D721Med (cell line): Measurements from ENCODE around the gene STYXL1.

Source experiments
- DNase-seq: peaks from one replicate; pipeline ENCODE4 v3.0.0; 2011; ENCODE audit warnings: low spot score; ENCODE audit not compliant: insufficient read length
- FAIRE-seq: peaks from 2 replicates; lab custom pipeline; 2011; peaks lifted over from hg19 to GRCh38; lab: Jason Lieb, UNC
- TF ChIP-seq, protein P1 (sequence below): IDR thresholded peaks from 2 replicates; pipeline ENCODE4 v1.5.1; 2012; ENCODE audit warnings: mild to moderate bottlenecking, control low read depth; ENCODE audit not compliant: insufficient read depth; ENCODE audit errors: missing control alignments

The STYXL1 gene

DNA sequence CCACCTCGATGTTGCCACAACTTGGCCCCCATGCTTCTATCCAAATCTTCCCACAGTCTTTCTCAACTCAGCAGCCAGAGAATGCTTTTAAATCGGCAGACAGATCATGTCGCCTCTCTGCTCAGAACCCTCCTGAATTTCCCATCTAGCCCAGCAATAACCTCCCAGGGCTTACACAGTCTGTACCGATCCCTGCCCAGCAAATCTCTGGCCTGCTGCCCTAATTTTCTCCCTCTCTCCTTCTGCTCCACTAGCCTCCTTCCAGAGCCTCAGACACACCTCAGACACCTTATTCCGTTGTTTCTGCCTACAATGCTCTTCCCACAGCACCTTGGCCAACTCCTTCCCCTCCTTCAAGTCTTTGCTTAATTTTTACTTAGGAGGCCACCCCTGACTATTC, 32.4 kb upstream of the STYXL1 start:
- TF ChIP-seq, protein P1, sequence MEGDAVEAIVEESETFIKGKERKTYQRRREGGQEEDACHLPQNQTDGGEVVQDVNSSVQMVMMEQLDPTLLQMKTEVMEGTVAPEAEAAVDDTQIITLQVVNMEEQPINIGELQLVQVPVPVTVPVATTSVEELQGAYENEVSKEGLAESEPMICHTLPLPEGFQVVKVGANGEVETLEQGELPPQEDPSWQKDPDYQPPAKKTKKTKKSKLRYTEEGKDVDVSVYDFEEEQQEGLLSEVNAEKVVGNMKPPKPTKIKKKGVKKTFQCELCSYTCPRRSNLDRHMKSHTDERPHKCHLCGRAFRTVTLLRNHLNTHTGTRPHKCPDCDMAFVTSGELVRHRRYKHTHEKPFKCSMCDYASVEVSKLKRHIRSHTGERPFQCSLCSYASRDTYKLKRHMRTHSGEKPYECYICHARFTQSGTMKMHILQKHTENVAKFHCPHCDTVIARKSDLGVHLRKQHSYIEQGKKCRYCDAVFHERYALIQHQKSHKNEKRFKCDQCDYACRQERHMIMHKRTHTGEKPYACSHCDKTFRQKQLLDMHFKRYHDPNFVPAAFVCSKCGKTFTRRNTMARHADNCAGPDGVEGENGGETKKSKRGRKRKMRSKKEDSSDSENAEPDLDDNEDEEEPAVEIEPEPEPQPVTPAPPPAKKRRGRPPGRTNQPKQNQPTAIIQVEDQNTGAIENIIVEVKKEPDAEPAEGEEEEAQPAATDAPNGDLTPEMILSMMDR = no peak
- DNase-seq (no peak), FAIRE-seq (no peak)

DNA sequence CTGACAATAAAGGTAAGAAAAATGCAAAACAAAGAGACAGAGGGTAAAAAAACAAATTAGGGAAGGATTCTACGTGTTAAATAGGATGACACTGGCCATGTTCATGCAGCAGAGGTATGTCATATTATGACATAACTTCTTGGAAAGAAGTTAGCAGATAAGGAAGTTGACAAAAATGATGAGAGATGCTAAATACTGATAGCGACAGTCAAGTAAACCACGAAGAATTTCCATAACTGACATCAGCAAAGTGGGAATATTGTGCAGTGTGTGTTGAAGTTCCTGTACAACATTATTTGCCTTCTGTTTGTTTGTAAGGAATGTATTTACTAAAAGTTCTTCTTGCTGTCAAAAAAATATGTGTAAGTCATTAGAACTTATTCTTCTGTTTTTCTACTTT, 29.6 kb upstream of the STYXL1 start:
- DNase-seq = no peak
- no peak for FAIRE-seq
- TF ChIP-seq, protein P1 = no peak

DNA sequence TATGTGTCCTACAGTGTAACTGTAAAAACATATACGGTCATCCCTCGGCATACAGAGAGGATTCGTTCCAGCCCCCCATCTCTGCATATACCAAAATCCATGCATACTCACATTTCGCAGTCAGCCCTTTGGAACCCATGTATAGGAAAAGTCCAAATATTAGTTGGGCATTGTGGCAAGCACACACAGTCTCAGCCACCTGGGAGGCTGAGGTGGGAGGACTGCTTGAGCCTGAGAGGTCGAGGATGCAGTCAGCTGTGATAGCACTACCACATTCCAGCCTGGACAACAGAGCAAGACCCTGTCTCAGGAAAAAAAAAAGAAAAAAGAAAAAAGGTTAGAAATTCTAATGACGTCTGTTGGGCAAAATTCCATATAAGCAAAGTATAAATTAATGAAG, 29.2 kb upstream of the STYXL1 start:
- TF ChIP-seq, protein P1 = no peak
- FAIRE-seq (no peak), DNase-seq (no peak)

DNA sequence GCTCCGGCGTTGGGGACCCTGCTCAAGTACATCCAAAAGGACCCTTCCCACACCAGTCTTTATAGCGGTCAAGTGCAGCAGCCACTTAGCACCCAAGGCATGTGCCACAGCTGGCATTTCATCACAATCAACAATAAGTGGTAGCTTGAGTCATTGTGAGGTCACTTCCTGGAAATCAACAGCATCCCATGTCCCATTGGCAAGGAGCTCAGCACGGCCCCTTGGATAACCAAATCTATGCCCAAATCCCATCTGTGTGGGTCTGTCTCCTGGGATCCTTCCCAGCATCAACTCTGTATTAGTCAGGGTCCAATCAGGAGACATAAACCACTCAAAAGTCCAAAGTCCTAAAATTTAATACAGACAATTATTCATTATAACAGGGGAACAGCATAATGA, 27.2 kb upstream of the STYXL1 start:
- DNase-seq = no peak

DNA sequence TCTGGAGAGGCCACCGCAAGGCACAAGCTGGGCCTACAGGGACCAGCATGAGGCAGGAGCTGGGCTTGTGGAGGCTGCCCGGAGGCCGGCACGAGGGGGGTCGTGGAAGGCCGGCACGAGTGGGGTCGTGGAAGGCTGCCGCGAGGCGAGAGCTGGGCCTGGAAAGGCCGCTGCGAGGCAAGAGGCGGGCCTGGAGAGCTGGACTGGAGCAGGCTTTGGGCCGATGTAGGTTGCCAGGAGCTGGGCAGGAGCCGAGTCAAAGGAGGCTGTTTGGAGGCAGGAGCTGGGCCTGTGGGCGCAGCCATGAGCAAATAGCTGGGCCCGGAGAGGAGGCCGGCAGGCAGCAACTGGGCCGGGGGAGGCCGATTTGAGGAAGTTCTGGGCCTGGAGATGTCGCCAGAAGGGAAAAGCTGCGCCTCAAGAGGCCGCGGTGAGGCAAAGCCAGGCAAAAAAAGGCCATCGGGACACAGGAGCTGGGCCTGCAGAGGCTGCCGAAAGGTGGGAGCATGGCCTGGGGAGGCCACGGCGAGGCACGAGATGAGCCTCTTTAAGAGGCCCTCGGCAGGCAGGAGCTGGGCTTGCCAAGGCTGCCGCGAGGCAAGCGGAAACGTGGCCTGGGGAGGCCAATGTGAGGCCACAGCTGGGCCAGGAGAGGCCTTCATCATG, 26.6 kb upstream of the STYXL1 start:
- FAIRE-seq = no peak
- no peak for DNase-seq
- TF ChIP-seq, protein P1 = no peak

More for the DNA sequence above, 27.2 kb upstream of the STYXL1 start:
- no peak for FAIRE-seq
- TF ChIP-seq, protein P1 = no peak

DNA sequence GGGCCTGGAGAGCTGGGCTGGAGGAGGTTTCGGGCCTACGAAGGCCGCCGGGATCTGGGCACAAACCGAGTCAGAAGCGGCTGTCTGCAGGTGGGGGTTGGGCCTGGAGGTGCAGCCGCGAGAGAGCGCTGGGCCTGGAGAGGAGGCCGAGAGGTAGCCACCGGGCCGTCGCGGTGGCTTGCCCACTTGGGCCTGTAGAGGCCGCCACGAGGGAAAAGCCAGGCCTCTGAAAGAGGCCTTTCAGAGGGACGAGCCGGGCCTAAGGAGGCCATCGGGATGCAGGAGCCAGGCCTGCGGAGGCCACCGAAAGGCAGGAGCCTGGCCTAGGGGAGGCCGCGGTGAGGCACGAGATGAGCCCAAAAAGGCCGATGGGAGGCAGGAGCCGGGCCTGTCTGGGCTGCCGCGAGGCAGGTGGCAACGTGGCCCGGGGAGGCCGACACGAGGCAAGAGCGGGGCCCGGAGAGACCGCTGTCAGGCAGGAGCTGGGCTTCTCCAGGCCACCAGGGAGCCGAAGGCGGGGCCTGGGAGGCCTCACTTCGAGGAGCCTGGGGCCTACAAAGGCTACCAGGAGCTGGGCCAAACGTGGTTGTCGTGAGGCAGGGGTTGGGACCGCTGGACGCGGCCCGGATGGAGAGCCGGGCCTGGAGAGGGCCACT, 25.7 kb upstream of the STYXL1 start:
- FAIRE-seq (no peak), DNase-seq (no peak)
- TF ChIP-seq, protein P1 = no peak
